MM.1S (cell line): ENCODE data around the gene USP10.

Experiments used
- DNase-seq: peaks from one replicate; pipeline ENCODE4 v3.0.0-alpha.2; 2015
- H2AFZ ChIP-seq: fragments of 300-600 bp; sonication (generic); 2 replicates; pipeline ENCODE4 v1.6.0; 2016; ENCODE audit warnings: antibody characterized with exemption, low read length
- H3F3A ChIP-seq: fragments of 300-600 bp; sonication (generic); 2 replicates; pipeline ENCODE4 v1.6.1; 2016; ENCODE audit warnings: mild to moderate bottlenecking, antibody characterized with exemption, low read length, moderate library complexity, mixed read lengths; ENCODE audit not compliant: insufficient read depth
- H3K27ac ChIP-seq: fragments of 300-600 bp; sonication (generic); 2 replicates; pipeline ENCODE4 v1.5.1; 2016; ENCODE audit warnings: mild to moderate bottlenecking, low read length
- H3K27me3 ChIP-seq: fragments of 300-600 bp; sonication (generic); replicated peaks from 2 replicates; pipeline ENCODE4 v1.6.0; 2016; ENCODE audit warnings: low read length; ENCODE audit not compliant: insufficient read depth
- H3K36me3 ChIP-seq: fragments of 300-600 bp; sonication (generic); replicated peaks from 2 replicates; pipeline ENCODE4 v1.6.1; 2016; ENCODE audit warnings: mild to moderate bottlenecking, low read length, mixed read lengths; ENCODE audit not compliant: insufficient read depth
- H3K4me1 ChIP-seq: fragments of 300-600 bp; sonication (generic); 2 replicates; pipeline ENCODE4 v1.6.1; 2016; ENCODE audit warnings: low read length, mixed read lengths
- H3K4me2 ChIP-seq: fragments of 300-600 bp; sonication (generic); 2 replicates; pipeline ENCODE4 v1.6.0; 2016; ENCODE audit warnings: low read depth, low read length
- H3K4me3 ChIP-seq: fragments of 300-600 bp; sonication (generic); 2 replicates; pipeline ENCODE4 v1.5.1; 2016; ENCODE audit warnings: low read length, mixed read lengths
- H3K79me2 ChIP-seq: fragments of 300-600 bp; sonication (generic); 2 replicates; pipeline ENCODE4 v1.6.1; 2016; ENCODE audit warnings: mixed run types, low read length, mixed read lengths
- H3K9ac ChIP-seq: fragments of 300-600 bp; sonication (generic); 2 replicates; pipeline ENCODE4 v1.6.1; 2016; ENCODE audit warnings: low read length, mixed read lengths
- H3K9me2 ChIP-seq: fragments of 300-600 bp; sonication (generic); replicated peaks from 2 replicates; pipeline ENCODE4 v1.6.1; 2016; ENCODE audit warnings: mild to moderate bottlenecking, low read length, mixed read lengths; ENCODE audit not compliant: insufficient read depth
- H3K9me3 ChIP-seq: fragments of 300-600 bp; sonication (generic); replicated peaks from 2 replicates; pipeline ENCODE4 v1.6.1; 2016; ENCODE audit warnings: mild to moderate bottlenecking, low read length, mixed read lengths; ENCODE audit not compliant: insufficient read depth
- H4K20me1 ChIP-seq: fragments of 300-600 bp; sonication (generic); 2 replicates; pipeline ENCODE4 v1.6.1; 2016; ENCODE audit warnings: mild to moderate bottlenecking, low read length, moderate library complexity, mixed read lengths; ENCODE audit not compliant: insufficient read depth
- EZH2 ChIP-seq: fragments of 300-600 bp; sonication (generic); optimal IDR thresholded peaks from 2 replicates; pipeline ENCODE3; 2017; ENCODE audit warnings: low read depth, mild to moderate bottlenecking, antibody characterized with exemption, low read length, mixed read lengths
- EZH2phosphoT487 ChIP-seq: fragments of 300-600 bp; sonication (generic); IDR thresholded peaks from 2 replicates; pipeline ENCODE4 v1.6.1; 2018; ENCODE audit warnings: antibody characterized with exemption, low read length
- TF ChIP-seq, protein P1 (sequence below): fragments of 300-600 bp; sonication (generic); IDR thresholded peaks from 2 replicates; pipeline ENCODE4 v1.5.1; 2016; ENCODE audit warnings: antibody characterized with exemption, low read length, mixed read lengths

The USP10 gene

DNA sequence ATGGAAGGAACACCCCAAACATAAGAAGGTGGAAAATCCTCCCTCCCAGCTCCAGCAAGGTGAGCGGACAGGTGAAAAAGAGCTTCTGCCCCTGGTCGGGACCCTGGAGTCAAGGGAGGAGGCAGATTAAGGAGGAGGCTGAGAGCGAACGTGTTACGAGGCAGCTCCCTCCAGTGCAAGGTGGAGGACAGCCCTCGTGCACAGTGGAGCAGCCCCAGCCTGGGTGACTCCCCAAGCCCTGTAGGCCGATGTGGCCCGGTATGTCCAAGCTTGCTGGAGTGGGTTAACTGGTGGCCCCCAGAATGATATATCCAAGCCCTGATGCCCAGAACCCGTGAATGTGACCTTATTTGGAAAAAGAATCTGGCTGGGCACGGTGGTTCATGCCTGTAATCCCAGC is 104.5 kb downstream of the USP10 start:
- Histone ChIP-seq H2AFZ (no peak overlapping the region), H4K20me1 (no peaks in the 10 kb centered on the region), H3K36me3 (no peaks in the 10 kb centered on the region), H3K9ac (no peak overlapping the region), H3K4me2 (no peak overlapping the region), H3K27me3 (peaks cover 29% of the 10 kb centered on the region), H3K9me3 (no peaks in the 10 kb centered on the region), H3K9me2 (no peaks in the 10 kb centered on the region), H3K79me2 (no peaks in the 10 kb centered on the region), H3K27ac (no peak overlapping the region), H3K4me3 (no peak overlapping the region), H3F3A (no peaks in the 10 kb centered on the region), H3K4me1 (no peaks in the 10 kb centered on the region)
- TF ChIP-seq EZH2 (no peak), EZH2phosphoT487 (no peak)
- TF ChIP-seq, protein P1, sequence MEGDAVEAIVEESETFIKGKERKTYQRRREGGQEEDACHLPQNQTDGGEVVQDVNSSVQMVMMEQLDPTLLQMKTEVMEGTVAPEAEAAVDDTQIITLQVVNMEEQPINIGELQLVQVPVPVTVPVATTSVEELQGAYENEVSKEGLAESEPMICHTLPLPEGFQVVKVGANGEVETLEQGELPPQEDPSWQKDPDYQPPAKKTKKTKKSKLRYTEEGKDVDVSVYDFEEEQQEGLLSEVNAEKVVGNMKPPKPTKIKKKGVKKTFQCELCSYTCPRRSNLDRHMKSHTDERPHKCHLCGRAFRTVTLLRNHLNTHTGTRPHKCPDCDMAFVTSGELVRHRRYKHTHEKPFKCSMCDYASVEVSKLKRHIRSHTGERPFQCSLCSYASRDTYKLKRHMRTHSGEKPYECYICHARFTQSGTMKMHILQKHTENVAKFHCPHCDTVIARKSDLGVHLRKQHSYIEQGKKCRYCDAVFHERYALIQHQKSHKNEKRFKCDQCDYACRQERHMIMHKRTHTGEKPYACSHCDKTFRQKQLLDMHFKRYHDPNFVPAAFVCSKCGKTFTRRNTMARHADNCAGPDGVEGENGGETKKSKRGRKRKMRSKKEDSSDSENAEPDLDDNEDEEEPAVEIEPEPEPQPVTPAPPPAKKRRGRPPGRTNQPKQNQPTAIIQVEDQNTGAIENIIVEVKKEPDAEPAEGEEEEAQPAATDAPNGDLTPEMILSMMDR: no peak
- DNase-seq: no peak

DNA sequence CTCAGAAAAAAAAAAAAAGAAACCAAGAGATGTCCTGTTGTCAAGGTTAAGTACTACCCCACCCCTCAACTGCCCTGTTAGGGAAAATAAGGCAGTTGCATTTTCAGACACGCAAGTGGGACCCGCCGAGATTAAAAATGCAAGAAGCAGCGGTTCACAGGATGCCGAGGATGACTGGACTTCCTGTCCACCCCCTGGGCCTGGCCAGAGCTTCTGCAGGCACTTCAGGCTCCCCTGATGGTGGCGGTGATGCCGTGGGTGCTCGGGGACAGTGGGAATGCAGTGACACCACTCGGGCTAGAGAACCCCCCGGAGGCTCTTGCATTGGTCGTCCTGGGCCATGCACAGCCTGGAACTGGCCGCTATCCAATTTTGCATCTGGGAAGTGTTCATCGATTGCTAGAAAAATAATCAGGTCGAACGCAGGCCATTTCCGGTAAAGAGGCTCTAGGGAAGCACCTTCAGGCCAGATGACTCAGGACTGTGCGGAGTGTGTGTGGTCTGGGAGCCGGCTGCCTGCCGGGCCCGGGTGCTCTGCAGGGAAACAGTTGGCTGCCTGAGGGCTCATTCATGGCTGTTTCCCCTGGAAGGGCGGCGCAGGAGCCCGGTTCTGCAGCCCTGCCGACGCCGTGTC is 106.6 kb downstream of the USP10 start:
- Histone ChIP-seq H4K20me1 (no peaks in the 10 kb centered on the region), H3K9me2 (no peaks in the 10 kb centered on the region), H3F3A (no peaks in the 10 kb centered on the region), H3K27me3 (peaks cover 31% of the 10 kb centered on the region), H3K4me2 (no peak overlapping the region), H3K4me1 (no peaks in the 10 kb centered on the region), H3K4me3 (no peak overlapping the region), H3K79me2 (no peaks in the 10 kb centered on the region), H2AFZ (no peak overlapping the region), H3K9ac (no peak overlapping the region), H3K9me3 (no peaks in the 10 kb centered on the region), H3K36me3 (no peaks in the 10 kb centered on the region), H3K27ac (no peak overlapping the region)
- TF ChIP-seq EZH2phosphoT487 (no peak), EZH2 (no peak)
- TF ChIP-seq, protein P1: no peak
- DNase-seq: no peak

DNA sequence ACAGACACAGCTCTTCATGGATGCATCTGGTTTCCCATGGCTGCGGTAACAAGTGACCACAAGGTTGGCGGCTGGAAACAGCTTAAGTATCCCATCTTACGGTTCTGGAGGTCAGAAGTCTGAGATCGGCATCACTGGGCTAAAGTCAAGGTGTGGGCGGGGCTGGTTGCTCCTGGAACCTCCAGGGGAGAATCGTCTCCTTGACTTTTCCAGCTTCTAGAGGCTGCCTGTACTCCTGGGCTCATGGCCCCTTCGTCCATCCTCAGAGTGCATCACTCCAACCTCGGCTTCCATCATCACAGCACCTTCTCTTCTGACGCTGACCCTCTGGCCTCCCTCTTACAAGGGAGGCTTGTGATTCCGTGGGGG is 107.1 kb downstream of the USP10 start:
- Histone ChIP-seq H3K4me1 (no peaks in the 10 kb centered on the region), H3F3A (no peaks in the 10 kb centered on the region), H3K4me3 (no peak overlapping the region), H3K9ac (no peak overlapping the region), H3K27ac (no peak overlapping the region), H3K79me2 (no peaks in the 10 kb centered on the region), H3K27me3 (peaks cover 36% of the 10 kb centered on the region), H3K36me3 (no peaks in the 10 kb centered on the region), H3K9me3 (no peaks in the 10 kb centered on the region), H3K4me2 (no peak overlapping the region), H2AFZ (no peak overlapping the region), H3K9me2 (no peaks in the 10 kb centered on the region), H4K20me1 (no peaks in the 10 kb centered on the region)
- no peak for TF ChIP-seq EZH2
- no peak for DNase-seq

DNA sequence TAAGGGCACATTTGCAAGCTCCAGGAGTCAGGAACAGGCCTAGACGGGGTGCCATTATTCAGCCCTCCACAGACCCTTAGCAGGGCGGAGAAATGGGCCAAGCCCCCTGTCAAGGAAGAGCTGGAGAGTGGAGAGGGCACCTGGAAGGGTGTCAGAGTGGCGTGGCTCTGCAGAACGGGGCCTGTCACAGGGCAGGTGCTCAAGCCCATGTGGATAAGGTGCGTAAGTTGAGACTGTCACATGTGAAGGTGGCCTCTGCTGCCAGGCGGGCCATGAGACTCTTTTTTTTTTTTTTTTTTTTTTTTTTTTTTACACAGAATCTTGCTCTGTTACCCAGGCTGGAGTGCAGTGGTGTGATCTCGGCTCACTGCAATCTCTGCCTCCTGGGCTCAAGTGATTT is 108.0 kb downstream of the USP10 start:
- no peaks in the 10 kb centered on the region for H3K9me2 ChIP-seq
- no peaks in the 10 kb centered on the region for H3K4me1 ChIP-seq
- no peak overlapping the region for H3K4me3 ChIP-seq
- DNase-seq: no peak
- H2AFZ ChIP-seq: no peak overlapping the region
- H3F3A ChIP-seq: no peaks in the 10 kb centered on the region
- H3K36me3 ChIP-seq: no peaks in the 10 kb centered on the region
- H4K20me1 ChIP-seq: no peaks in the 10 kb centered on the region
- TF ChIP-seq, protein P1: no peak
- TF ChIP-seq EZH2phosphoT487 (no peak), EZH2 (no peak)
- no peak overlapping the region for H3K4me2 ChIP-seq
- H3K79me2 ChIP-seq: no peaks in the 10 kb centered on the region
- H3K9me3 ChIP-seq: no peaks in the 10 kb centered on the region
- no peak overlapping the region for H3K9ac ChIP-seq
- no peak overlapping the region for H3K27ac ChIP-seq
- peaks cover 45% of the 10 kb centered on the region for H3K27me3 ChIP-seq
